ENCODE data around the gene TLX3. TPM values are rescaled to one million over a fixed set of nuclear protein-coding genes. Genes with fewer than 3 reads are reported as not detected.

TLX3 gene
- total RNA-seq, 1 experiment from 2014 or later, result not detected

DNA sequence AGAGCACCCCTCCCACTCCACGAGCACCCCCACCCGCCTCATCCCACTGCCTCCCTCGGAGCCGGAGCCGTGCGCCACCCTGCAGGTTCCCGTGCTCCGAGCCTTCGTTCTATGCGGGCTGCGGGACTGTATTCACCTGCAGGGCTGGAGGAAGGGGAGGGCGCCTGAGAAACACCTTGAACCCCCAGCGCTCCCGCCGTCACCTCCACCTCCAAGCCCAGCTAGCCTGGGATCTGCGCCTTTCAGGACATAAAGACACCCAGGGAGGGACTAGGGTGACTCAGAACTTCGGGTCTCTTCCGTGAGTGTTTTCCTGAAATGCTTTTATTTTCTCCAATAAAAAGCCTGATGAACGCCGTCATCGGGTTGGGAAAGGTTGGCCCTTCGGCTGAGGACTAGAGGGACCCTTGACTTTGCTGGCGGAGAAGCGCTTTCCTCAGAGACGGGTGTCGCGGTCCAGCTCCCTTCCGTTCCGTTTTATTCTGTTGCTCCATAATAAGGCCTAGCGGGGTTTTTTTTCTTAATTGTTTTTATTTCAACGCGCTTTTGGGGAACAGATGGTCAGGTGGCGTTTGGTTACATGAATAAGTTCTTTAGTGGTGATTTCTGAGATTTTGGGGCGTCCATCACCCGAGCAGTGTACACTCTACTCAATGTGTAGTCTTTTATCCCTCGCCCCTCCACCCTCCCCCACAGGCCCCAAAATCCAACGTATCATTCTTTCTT is 4.6 kb downstream of the TLX3 start:
- H3K79me2 ChIP-seq (ENCODE audit: insufficient read depth, low read length), result no peaks in the 10 kb centered on the region
- TF ChIP-seq CTCF (conservative IDR thresholded peaks at IDR 0.05), result no peak
- no peak overlapping the region for H2BK120ac ChIP-seq (ENCODE audit: low read depth, low read length, poor library complexity, severe bottlenecking)
- H3K27me3 Mint-ChIP-seq (ENCODE audit: low read depth), result peaks cover 98% of the 10 kb centered on the region
- H3K9me3 ChIP-seq (ENCODE audit: control insufficient read depth, low read depth, low read length), result no peaks in the 10 kb centered on the region
- WGBS (ENCODE audit: extremely low coverage, insufficient read length, low lambda C conversion rate), result no CpG with 5 or more reads among the region's 37 CpGs
- H2BK5ac ChIP-seq (ENCODE audit: insufficient read length, low read length), result no peak overlapping the region
- no peak overlapping the region for H4K91ac ChIP-seq (ENCODE audit: insufficient read length, low read depth, low read length)
- no peaks in the 10 kb centered on the region for H3K4me1 ChIP-seq (ENCODE audit: insufficient read depth, low read length)
- no peak overlapping the region for H2AFZ ChIP-seq (ENCODE audit: low read length)
- no peak overlapping the region for H2BK12ac ChIP-seq (ENCODE audit: insufficient read length, low read depth, low read length)
- H3K79me1 ChIP-seq (ENCODE audit: insufficient read depth, low read depth, low read length, poor library complexity, severe bottlenecking), result no peaks in the 10 kb centered on the region
- no peak overlapping the region for H2BK15ac ChIP-seq (ENCODE audit: low read depth, low read length)
- no peaks in the 10 kb centered on the region; a peak in 1 of 7 replicates for H3K36me3 Mint-ChIP-seq (ENCODE audit: insufficient read depth in 1 of 3, low read depth in 3 of 3)
- H3K56ac ChIP-seq (ENCODE audit: insufficient read length, low read depth, low read length), result no peak overlapping the region
- no peak overlapping the region for H3K9ac ChIP-seq (ENCODE audit: extremely low read depth, insufficient read length, low read length)
- peaks cover 3 to 10% of the 10 kb centered on the region in 2 experiments; a peak in 4 of 5 replicates for H3K9me3 Mint-ChIP-seq
- H3K4me2 ChIP-seq (ENCODE audit: insufficient read depth, insufficient read length, low read length), result peak overlapping the region; percentile 41
- H3K27ac ChIP-seq (ENCODE audit: insufficient read length, low read depth, low read length), result no peak overlapping the region
- H3K23me2 ChIP-seq (ENCODE audit: insufficient read length, low read depth, low read length, poor library complexity, severe bottlenecking), result peaks cover 6% of the 10 kb centered on the region
- H3K23ac ChIP-seq (ENCODE audit: insufficient read length, low read depth, low read length), result no peak overlapping the region
- peaks cover 14 to 55% of the 10 kb centered on the region in 2 experiments for H3K4me1 Mint-ChIP-seq
- DNase-seq, result no peak
- no peak overlapping the region for H3K18ac ChIP-seq (ENCODE audit: insufficient read length, low read depth, low read length)
- H3T11ph ChIP-seq (ENCODE audit: low read length), result no peak overlapping the region
- no peak overlapping the region for H3K14ac ChIP-seq (ENCODE audit: insufficient read depth, low read length)
- no peaks in the 10 kb centered on the region for H4K20me1 ChIP-seq (ENCODE audit: control insufficient read depth, insufficient read depth, insufficient read length)
- no peak overlapping the region; a peak in 1 of 7 replicates for H3K27ac Mint-ChIP-seq
- H2AK5ac ChIP-seq (ENCODE audit: insufficient read length, low read length), result no peak overlapping the region
- peak overlapping the region in 1 of 2 experiments; percentile 63; a peak in 3 of 5 replicates for H3K4me3 Mint-ChIP-seq
- no peak overlapping the region for H3K4ac ChIP-seq (ENCODE audit: low read depth, low read length)
- H3K27me3 ChIP-seq (ENCODE audit: insufficient read depth, low read length), result peaks cover 95% of the 10 kb centered on the region
- no peak overlapping the region for H4K8ac ChIP-seq (replicated peaks; ENCODE audit: insufficient read length, low read depth, low read length)
- H4K5ac ChIP-seq (ENCODE audit: insufficient read length, low read depth, low read length), result no peak overlapping the region
- no peak overlapping the region for H2BK20ac ChIP-seq (ENCODE audit: low read depth, low read length, poor library complexity, severe bottlenecking)
